ENCODE results near the gene KCNH1.
"Not testable (repeated sequence)": the region's sequence is repeated elsewhere in the genome, so short reads cannot be mapped to it uniquely, and the experiment has no call there.

Gene KCNH1

DNA sequence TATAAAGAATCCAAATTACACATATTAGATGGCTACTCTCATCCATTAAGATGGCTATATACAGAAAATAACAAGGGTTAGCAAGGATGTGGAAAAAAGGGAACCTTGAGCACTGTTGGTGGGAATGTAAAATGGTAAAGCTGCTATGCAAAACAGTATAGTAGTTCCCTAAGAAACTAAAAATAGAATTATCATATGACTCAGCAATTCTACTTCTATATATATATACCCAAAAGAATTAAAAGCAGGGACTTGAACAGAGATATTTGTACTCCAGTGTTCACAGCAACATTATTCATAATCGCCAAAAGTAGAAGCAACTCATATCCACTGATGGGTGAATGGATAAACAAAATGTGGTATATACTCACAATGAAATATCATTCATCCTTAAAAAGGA, 126.1 kb downstream of the KCNH1 start:
- no peak for DNase-seq

DNA sequence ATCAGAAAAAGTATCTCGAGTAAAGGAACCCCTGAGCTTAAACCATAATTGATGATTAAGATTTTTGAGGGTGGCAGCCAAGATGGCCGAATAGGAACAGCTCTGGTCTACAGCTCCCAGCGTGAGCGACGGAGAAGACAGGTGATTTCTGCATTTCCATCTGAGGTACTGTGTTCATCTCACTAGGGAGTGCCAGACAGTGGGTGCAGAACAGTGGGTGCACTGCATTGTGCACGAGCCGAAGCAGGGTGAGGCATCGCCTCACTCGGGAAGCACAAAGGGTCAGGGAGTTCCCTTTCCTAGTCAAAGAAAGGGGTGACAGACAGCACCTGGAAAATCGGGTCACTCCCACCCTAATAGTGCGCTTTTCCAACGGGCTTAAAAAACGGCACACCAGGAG, 138.0 kb downstream of the KCNH1 start:
- DNase-seq, result not testable (repeated sequence)

DNA sequence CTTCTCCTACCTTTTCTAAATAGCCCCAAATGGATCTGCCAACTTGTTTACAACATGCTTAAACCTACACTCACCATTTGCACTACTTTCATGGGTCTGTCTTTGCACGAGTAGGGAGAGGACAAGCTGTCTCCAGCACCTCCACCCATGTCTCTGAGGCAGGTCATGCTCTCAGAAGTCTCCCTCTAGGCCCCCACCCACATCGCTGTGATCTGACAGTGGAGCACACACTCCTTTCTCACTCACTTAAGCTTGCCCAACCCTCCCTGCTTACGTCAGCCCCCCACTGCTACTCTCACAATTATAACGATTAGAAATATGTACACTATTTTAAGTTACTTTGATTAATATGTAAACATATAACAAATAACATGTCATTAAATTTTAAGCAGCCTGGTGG, 141.1 kb downstream of the KCNH1 start:
- DNase-seq, result no peak

DNA sequence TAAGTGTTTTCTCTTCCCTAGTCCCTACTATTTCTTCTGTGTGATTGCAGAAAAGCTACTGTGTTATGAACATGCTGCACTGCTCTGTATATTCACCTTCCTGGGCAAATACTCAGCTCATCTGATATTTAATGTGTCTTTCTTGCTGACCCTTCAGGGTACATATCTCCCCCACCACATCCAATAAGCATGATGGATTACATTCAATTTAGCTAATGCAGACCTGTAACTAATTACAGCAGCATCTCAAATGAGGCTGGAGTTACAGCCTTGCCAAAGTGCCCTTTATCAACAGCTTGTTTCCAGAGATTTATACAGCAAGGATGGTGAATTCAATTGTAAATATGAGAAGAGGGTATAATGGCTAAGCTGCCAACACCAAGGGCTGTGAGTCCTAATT, 144.0 kb downstream of the KCNH1 start:
- DNase-seq, result no peak

DNA sequence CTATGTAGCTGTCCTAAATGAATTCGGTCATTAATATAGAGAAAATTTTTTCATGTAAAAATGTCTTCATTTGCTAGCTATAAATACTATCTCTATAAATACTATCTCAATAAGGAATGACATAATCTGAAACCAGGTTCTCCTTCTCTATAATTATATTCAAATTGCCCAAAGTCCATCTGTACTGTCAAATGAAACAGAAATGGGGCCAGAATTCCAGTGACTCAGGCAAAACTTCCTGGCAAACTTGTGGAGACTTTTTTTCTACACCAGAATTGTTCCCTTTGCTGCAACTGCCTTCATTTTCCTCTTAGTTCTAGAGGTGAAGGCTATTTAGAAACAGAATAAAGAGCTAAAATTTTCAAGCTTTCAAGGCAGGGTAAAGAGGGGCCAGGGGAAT, 152.5 kb downstream of the KCNH1 start:
- DNase-seq, result no peak

DNA sequence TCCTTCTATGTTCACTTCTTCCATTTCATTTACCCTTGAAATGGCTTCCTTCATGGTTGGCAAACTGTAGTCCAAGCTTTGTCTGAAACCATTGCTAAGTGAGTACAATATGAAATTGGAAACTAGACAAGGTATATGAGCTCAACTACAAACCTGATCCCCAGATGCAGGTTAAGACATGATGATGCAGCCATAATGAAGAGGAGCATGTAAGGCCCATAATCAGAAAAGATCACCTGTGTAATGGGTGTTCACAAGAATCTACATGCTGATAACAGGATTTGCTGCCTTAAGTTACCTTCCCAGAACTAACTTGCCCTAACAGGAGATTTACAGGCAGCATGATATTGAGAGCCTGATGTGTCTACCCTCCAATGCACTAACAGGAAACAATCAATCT, 153.9 kb downstream of the KCNH1 start:
- DNase-seq, result no peak

DNA sequence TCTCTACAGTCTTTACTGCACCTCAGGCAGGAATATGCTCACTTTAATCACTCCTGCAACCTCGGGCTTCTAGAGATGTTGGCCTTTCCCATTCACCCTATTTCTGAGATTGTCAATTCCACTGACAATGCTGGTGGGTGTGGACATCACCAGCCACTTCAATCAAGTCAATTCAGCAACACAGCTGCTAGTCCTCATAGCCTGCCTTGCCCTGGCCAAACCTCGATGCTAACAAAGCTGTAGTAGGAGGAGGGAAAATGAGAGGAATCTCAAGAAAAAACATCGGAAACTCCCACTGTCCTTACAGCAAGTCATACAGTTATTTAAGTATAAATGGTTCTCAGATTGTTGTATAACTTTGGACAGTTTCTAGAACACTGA, 155.0 kb downstream of the KCNH1 start:
- DNase-seq, result no peak

DNA sequence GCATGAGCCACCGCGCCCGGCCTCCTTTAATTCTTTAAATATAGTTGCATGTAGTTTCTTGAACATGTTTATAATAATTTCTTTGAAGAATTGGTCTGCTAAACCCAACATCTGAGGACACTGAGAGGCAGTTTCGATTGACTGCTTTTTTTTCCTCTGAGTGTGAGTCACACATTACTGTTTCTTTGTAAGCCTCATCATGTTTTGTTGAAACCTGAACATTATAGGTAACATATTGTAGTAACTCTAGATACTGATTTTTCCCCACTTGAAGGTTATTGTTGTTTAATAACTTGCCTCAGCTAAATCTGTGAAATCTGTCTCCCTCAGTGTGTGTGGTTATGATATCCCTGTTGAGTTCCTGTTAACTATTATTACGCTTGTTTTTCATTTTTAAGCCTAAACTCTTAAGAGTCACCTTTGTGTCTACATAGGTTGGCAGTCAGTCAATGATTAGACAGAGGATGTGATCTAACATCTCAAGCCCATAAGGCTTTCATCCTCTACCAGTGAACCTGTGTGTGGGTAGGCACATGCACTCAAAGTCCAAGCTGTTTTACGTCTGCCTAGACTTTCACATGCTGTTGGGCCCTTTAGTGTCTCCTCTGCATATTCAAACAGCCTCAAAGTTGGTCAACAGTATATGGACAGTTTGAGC, 155.5 kb downstream of the KCNH1 start:
- no peak for DNase-seq

DNA sequence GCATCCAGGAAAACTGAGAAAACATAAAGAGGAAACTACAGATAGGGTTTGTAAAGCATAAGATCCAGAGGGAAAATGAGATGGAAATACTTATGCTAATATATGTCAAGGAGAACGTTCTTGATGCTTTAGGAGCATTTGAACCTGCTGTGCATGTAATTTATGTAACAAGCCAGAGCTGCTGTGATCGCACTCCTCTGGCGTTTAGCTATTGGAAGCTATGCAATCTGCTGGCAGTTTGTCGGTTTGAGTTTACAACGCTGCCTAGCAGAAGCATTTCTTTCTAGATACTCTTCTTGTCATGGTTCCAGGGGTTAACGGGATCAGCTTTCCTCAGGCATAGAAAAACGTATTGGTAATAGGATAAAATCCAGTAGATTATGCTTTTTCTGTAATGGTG, 182.7 kb downstream of the KCNH1 start:
- no peak for DNase-seq

DNA sequence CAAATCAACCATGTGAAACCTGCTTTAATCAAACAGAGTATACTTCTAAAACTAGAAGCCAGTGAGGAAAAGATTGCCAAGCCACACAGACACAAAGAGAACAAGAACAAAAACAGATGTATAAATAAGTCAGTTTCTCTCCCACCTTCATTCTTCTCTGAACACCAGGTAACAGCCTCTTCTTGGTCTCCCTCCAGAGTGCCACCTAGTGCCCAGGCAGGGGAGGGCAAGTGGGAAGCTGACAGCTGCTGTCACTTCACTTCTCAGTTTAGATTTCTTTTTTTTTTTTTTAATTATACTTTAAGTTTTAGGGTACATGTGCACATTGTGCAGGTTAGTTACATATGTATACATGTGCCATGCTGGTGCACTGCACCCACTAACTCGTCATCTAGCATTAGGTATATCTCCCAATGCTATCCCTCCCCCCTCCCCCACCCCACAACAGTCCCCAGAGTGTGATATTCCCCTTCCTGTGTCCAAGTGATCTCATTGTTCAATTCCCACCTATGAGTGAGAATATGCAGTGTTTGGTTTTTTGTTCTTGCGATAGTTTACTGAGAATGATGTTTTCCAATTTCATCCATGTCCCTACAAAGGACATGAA, 183.9 kb downstream of the KCNH1 start:
- DNase-seq, result peak; percentile 39

DNA sequence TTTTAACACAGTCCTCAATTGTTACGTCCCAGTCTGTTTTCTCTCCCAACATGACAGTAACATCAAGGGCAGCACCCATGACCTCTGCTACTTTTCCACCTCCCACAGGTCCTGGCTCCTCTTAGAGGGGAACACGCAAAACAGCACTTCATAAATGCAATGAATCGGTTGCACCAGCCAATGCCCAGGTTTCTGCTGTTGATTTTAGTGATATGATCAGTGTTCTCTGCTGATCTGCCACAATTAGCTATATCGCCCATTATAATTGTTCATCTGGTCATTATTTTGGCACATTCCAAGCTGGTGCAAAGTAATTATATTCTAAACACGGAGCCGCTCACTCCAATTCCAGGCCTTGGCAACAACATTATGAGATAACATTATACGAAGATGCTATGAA, 184.5 kb downstream of the KCNH1 start:
- no peak for DNase-seq

DNA sequence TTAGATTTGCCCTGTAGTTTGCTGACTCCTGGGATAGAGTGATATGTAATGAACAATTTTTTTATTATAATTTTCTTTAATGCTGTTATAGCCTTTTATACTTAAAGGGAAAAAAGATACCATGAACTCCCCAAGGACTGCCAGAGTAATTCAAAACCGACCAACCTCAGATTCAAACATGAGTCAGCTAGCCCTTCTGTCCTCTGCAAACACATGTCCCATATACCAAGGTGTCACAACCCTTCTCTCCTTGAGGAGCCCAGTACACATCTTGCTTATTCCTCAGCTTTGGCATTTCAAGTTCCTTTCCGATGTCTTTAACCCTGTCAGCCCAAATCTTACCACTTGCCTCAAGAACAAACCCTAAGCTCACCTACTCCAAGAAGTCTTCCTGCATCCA, 184.9 kb downstream of the KCNH1 start:
- DNase-seq, result no peak

DNA sequence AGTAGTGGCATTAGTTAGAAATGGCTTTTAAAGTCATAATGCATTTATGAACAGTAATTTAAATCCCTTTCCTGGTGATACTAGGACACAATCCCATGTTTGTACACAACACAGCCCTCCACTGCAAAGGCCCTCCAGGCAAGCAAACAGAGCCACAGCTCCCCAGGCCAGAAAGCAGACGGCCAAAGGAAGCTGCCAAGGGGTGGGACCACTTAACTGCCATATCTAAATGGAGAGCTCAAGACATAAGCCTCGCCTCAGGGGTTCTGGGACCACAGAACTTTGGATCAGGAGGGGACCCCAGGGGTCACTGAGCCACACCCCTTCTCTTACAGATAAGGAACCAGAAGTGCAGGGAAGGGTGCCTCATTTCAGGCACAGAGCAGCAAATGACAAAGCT, 189.7 kb downstream of the KCNH1 start:
- DNase-seq, result no peak

DNA sequence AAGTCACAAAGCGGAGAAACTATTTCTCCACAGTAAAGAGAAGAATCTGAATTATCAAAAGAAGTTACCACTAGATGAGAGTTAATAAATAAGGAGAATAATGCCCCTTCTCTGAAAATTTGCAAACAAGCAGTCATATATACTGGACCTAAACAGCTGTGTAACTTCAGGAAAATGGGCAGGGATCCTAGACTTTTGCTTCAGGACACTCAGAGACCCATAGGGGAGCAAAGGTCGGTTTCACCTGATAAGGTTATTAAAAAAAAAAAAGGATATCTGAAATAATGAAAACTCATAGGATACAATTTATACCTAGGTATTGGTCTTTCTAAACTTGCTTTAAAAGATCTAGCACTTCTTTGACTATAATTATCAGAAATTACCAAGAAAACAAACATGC, 191.4 kb downstream of the KCNH1 start:
- DNase-seq, result no peak

DNA sequence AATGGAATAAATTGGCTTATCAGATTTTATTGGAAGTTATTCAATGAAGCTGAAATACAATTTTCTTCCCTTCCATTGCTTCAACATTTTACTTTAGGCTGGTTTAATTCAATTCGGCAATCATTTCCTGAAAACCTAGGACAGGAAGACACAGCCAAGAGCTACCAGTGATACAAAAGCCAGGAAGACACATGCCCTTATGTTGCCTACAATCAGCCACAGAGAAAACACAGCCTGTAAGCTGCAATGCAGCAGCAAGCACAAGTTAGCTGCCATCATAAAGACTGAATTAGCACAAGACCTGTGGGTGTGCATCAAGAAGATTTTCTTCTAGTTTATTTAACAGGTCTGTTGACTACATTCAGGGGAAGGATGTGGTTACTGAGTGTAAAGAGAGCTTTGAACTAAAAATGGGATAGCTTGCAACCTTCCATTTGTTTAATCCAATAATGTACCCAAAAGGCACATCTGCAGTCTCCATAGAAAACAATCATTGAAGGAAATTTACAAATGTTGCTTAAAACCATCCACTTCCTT, 193.8 kb downstream of the KCNH1 start:
- no peak for DNase-seq

DNA sequence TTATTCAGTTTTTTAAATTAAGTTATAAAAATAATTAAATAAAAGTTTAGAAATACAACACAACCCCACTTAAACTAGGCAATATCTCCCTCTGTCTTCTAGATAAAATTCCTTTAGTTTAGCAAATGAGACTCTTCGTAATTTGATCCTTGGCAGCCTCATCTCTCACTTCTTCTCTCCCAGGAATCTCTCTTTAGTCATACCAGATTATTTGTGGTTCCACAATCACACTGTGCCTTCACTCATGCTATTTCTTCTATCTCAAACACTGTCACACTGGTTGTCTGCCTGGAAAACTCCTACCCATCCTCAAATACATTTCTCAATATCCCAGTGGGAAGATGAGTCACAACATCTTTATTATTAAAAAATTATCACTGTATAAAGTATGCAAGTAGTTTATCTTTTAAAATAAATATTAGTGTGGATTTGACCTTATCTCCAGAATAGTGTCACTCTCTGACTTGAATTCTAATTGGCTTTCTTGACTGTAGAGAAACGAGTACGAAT, 195.5 kb downstream of the KCNH1 start:
- no peak for DNase-seq

DNA sequence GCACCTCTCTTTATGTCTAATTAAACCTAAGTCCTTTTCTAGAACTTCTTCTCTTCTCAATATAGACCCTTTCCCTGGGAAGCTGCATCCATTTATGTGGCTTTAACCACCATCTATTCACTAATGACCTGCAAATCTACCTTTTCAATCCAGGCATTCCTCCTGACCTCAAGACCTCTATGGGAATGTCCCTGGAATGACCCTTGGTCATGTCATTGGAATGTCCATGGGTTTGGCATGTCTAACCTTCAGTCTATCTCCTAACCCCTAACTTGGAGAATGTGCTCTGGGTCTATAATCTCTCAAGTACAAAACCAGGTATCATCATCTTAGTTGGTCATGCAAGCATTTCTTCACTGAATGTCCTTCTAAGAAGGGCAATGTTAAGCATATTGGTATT, 196.1 kb downstream of the KCNH1 start:
- no peak for DNase-seq

DNA sequence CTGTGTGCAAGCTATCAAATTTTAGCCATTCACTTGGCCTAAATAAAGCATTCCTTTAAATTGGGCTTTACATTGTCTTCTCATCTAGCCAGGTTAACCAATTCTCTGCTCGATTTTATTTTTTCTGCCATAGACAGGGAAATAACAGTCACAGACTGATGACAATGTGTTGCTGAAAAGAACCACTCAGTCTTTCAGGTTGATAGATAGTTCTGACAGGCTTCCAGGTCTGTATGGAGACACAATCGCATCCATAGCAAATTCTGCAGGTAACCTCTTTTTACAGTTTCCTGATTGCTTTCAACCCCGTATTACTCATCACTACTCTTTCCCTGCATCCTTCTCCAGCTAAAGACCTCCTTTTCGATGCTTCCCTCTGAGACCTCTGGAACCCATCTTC, 198.0 kb downstream of the KCNH1 start:
- DNase-seq, result no peak

DNA sequence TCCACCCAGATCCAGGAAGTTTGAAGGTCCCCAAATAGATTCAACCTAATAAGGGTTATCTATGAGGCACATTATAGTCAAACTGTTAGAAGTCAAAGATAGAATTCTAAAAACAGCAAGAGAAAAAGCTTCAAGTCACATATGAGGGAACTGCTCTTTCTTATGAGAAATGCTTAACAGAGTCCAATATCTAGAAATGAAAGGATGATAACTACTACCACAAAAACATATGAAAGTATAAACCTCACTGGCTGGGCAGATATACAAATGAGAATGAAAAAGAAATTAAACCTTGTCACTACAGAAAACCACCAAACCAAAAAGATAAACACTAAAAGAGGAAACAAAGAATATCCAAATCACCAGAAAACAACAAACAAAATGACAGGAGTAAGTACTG, 201.8 kb downstream of the KCNH1 start:
- no peak for DNase-seq

DNA sequence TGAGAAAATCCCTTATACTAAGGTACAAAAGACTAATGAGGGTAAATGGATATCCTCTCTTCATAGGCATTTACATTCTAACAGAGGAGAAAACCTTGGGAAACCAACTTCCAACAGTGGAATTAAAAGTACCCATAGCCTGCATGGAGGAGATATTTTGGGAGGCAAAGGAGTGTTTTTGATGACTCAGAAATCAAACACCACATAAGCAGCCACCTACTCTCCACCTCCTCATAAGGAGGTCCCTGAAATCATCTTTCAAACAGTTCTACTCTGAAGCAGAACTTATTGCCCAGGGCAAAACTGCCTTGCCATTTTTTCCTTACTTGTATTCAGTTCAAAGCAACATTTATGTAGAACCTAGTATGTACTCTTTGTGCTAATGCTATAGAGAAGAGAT, 211.3 kb downstream of the KCNH1 start:
- no peak for DNase-seq

DNA sequence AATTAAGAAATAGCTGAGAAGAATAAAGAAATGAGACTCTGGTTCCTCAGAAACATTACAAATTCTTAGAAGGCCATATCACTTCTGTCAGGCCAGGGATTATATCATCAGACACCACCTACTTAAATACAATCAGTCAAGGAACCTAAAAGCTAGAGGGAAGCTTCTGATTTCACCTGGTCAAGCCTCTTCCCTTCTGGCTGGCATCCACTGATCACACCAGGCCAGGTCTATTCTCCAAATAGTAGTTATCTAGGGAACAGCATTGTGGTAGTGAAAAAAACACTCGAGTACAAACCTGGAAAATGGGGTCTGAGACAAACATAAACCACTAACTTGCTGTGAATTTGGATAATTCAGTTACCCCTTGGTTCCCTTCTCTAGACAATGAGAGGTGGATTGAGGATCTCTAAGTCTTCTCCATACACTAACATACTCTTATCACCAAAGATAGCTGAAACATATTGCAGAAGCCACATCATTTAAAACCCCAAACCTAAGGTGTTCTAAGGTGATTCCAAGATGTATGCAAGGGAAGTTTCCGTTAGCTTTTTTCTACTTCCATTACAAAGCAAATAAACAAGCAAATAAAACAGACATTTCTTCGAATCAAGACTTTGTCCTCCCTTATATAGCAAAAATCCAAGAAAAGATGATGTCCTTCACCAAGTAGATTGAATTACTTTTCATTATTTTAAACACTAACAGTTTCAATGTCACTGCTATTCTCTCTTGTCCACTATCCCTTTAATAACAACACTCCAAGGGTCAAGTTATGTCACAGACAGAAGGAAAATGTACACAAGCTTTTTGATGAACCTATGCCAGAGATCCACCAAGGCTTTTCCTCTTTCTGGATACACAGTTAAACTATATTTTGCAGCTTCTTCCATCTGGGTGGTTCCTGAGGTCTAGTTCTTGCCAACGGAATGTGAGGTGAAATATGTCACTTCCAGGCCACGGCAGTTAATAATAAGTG, 212.9 kb downstream of the KCNH1 start:
- no peak for DNase-seq

DNA sequence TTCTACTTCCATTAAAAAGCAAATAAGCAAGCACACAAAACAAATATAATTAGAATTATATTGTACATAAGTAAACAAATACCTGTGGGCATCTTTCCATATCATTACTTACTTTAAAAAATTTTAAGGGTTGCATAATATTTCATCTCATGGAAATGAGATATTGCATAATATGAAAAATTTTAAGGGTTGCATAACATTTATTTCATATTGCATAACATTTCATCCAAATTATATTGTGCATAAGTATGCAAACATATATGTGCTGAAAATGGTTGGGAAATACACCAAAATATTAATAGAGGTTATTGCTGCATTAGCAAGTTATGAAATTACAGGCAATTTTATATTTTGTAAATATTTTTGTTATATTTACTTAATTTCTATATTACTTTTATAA, 213.7 kb downstream of the KCNH1 start:
- DNase-seq, result no peak

DNA sequence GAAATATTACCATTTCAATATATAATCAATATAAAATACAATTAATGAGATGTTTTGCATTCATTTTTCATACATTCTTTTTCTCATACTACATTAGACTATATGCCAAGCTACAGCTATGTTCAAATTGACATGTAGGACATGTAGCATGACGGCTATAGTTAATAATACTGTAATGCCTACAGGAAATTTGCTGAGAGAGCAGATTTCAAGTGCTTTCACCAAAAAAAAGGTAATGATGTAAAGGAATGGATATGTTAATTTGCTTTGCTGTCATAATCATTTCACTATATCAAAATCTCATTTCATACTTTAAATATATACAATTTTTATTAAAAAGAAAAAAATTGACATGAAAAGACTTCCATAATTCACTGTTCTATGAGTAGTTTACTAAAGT, 215.1 kb downstream of the KCNH1 start:
- no peak for DNase-seq
